ENCODE measurements around the gene CARD10.

The CARD10 gene

DNA sequence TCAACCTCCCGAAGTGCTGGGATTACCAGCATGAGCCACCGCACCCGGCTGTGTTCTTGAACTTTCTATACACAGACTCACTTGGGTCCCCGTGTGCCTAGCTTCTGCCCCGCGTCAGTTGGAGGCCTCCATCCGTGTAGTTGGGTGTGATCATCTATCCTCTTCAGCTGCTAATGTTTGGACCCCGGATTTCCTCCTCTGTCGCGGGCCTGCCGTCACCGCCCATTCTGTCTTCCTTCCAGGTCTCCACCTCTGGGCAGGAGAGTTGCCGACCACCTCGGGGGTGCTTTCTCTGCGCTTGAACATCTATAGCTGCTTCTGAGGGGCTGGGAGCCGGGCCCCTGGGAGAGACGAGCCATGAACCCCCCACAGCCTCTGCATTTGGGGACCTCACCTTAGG, 46.6 kb upstream of the CARD10 start:
- TF ChIP-seq, protein P1, sequence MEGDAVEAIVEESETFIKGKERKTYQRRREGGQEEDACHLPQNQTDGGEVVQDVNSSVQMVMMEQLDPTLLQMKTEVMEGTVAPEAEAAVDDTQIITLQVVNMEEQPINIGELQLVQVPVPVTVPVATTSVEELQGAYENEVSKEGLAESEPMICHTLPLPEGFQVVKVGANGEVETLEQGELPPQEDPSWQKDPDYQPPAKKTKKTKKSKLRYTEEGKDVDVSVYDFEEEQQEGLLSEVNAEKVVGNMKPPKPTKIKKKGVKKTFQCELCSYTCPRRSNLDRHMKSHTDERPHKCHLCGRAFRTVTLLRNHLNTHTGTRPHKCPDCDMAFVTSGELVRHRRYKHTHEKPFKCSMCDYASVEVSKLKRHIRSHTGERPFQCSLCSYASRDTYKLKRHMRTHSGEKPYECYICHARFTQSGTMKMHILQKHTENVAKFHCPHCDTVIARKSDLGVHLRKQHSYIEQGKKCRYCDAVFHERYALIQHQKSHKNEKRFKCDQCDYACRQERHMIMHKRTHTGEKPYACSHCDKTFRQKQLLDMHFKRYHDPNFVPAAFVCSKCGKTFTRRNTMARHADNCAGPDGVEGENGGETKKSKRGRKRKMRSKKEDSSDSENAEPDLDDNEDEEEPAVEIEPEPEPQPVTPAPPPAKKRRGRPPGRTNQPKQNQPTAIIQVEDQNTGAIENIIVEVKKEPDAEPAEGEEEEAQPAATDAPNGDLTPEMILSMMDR (conservative IDR thresholded peaks at IDR 0.05; ENCODE audit: low read length) = no peak
- no peak overlapping the region for H3K4me3 ChIP-seq (ENCODE audit: low read length)
- no peak for DNase-seq (ENCODE audit: low read depth)

- peak overlapping the region; percentile 21; the same call in 1 of the 2 replicates for H3K4me3 ChIP-seq (ENCODE audit: low read length)
Observed at GRCh38 chr22:37564111-37564711, 45.0 kb upstream of the CARD10 start.

GRCh38 chr22:37563153-37564081, 44.2 kb upstream of the CARD10 start:
- H3K4me3 ChIP-seq (ENCODE audit: low read length) = peak overlapping the region; percentile 88
- TF ChIP-seq, protein P1 (conservative IDR thresholded peaks at IDR 0.05; ENCODE audit: low read length) = no peak
- peak; percentile 94 for DNase-seq (ENCODE audit: low read depth)

More at GRCh38 chr22:37564111-37564711, 45.0 kb upstream of the CARD10 start:
- DNase-seq (ENCODE audit: low read depth) = no peak
- TF ChIP-seq, protein P1 (conservative IDR thresholded peaks at IDR 0.05; ENCODE audit: low read length) = no peak

DNA sequence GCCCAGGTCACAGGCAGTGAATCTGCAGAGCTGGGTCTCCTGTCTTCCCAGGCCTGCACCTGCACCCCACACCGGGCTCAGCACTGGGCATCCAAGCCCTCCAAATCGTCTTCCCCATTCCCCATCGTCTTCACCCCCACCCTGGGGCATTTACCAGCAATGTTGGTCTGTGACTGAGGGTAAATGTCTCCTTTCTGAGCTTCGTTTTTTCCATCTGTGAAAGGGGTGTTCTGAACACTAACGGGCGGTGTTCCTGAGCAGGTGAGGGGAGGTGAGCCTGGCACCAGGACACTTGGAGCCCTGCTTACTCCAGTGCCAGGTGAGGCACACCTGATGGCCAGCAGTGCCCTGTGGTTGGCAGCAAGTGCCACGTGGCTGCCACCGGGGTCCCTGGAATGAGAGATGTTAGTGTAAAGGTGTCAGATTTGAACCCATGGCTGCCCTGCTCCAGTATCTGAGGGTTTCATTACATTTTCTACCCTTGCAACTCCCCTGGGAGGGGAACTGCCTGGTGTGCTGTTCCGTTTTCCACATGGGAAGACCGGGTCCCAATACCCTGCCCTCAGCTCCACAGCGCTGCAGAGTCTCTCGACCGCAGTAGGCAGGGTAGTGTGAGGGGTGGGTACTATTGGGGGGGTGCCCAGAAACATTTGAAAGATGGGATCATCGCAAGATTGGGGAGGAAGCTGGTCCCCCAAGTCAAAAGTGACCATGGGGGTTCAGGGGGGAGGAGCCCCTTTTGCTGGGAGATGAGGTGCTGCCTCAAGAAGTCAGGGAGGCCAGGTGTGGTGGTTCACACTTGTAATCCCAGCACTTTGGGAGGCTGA, 43.0 kb upstream of the CARD10 start:
- peak overlapping the region; percentile 88 for H3K4me3 ChIP-seq (ENCODE audit: low read length)
- TF ChIP-seq, protein P1 (conservative IDR thresholded peaks at IDR 0.05; ENCODE audit: low read length) = no peak
- DNase-seq (ENCODE audit: low read depth) = no peak

DNA sequence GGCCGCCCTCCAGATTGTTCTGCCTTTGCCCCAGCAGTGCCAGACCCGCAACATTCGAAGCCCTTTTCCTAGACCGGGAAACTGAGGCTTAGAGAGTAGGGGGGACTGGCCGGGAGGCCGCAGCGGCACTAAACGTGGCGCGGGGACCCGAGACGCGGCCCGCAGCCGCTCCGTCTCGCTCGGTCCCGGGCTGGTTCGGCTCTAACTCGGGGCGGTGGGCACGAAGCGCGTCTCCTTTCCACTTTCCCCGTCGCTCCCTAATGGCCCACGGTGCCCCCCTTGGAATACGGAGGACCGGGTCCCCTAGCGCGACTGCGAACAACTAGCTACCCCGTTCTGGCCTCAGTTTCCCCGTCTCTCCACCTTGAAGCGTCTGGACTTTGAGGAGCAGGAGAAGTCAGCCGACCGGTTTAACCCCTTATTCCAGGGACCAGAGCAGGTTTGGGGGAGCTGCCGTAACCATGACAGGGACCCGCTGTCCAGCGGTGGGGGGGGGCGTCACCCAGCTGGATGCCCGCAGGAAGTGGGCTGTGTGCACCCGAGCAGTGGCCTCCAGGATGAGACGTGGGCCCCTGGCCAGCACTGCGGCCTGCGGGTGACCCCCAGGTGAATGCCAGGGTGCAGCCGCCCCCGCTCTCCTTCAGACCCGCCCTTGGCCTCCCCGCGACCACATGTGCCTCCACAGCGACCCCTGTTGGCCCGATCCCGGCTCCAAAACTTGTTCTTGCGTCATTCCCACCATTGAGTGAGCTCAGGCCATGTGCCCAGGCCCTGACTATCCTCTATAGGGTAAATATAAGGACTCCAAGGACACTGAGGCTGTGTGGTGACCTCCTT, 42.2 kb upstream of the CARD10 start:
- peak overlapping the region; percentile 88 for H3K4me3 ChIP-seq (ENCODE audit: low read length)
- DNase-seq (ENCODE audit: low read depth) = peak; percentile 83

More for the DNA sequence above, 42.2 kb upstream of the CARD10 start:
- TF ChIP-seq, protein P1 (conservative IDR thresholded peaks at IDR 0.05; ENCODE audit: low read length) = peak; percentile 77

All from AG10803 (cell line).